ENCODE measurements around the gene PRORP. TPM values are rescaled to one million over a fixed set of nuclear protein-coding genes. Genes with fewer than 3 reads are reported as not detected.

Gene PRORP
- total RNA-seq, result 21.7 TPM

DNA sequence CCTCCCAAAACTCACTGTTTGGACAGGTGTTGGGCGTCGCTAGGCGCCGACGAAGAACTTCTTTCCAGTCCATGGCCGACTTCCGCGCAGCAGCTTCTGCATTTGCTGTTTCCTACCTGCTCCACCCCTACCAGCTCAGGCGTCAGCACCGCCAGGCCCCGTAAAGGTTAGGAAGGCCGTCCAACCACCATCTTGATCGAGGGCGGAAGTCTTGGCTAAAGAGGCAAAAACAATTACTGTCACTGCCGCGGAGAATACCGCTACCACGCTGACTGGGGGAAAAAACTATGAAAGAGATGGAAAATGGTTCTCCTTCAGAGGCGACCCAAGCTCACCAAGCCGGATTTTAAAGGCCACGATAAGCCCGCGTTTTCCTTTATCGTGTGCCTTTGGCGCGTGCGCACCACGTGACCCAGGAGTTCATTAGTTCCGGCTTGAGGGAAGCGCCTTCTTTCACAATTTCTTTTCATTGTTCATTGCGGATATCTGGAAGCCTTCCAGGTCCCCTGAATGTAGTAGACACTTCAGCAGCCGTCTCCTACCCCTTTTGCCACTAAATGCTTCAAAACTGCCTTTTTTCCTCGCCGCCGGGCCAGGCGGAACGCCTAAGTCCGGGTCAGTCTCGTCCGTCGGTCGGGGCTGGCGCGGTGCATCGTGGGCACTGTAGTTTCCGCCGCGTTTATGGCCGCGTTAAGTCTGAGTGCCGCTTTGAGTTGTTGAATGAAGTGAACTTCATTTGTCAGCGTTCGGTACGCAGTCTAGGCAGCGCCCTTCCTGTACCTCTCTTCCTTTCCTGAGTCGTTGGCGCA is at the start of gene PRORP, which contains the start of gene PPP2R3C:
Gene PRORP (plus strand): TSS at position 666 of the 809 bp plus-strand sequence. CDS start 694 bp downstream, outside the sequence.
Gene PPP2R3C (minus strand): TSS at position 104 of the 809 bp plus-strand sequence. CDS start 31 bp downstream, at position 73.

Other genes starting within 250 kb of the PRORP start
- 24.0 TPM for gene BAZ1A, start 247.2 kb upstream of the PRORP start, total RNA-seq
- gene SRP54, start 139.6 kb upstream of the PRORP start, total RNA-seq, result 75.7 TPM
- gene FAM177A1, start 76.3 kb upstream of the PRORP start, total RNA-seq, result 53.7 TPM
- gene PPP2R3C, start 562 bp upstream of the PRORP start, total RNA-seq, result 58.8 TPM
- 163 TPM for gene PSMA6, start 169.8 kb downstream of the PRORP start, total RNA-seq